Brain microvascular endothelial cell (primary cell): ENCODE results near the gene KRT81.

Experiments used
- DNase-seq: peaks from one replicate; pipeline ENCODE4 v3.0.0-alpha.2; 2020
- H3K27ac ChIP-seq: fragments of 250-450 bp; sonication (Bioruptor Pico); 2 replicates; pipeline ENCODE4 v1.5.1; 2020; ENCODE audit warnings: mild to moderate bottlenecking, moderate library complexity
- H3K27me3 ChIP-seq: fragments of 250-450 bp; sonication (Bioruptor Pico); replicated peaks from 2 replicates; pipeline ENCODE4 v1.5.1; 2020; ENCODE audit warnings: mild to moderate bottlenecking
- H3K36me3 ChIP-seq: fragments of 250-450 bp; sonication (Bioruptor Pico); replicated peaks from 2 replicates; pipeline ENCODE4 v1.5.1; 2020; ENCODE audit warnings: mild to moderate bottlenecking
- H3K4me3 ChIP-seq: 2 replicates; pipeline ENCODE4 v1.5.1; 2011; ENCODE audit warnings: low read depth, mild to moderate bottlenecking, control low read depth, low read length, moderate library complexity
- in situ Hi-C: cut with HindIII; loops from 2 replicates; pipeline ENCODE4 v1.10.0; 2017; ENCODE audit warnings: low sequenced_read_pairs, low pct_ligation_motif_present
- TF ChIP-seq, protein P1 (sequence below): IDR thresholded peaks from 2 replicates; pipeline ENCODE4 v1.5.1; 2011; ENCODE audit warnings: low read depth, mild to moderate bottlenecking, moderate library complexity, low read length, control low read depth, inconsistent platforms; ENCODE audit errors: missing control alignments

The KRT81 gene

GRCh38 chr12:52321418-52321817 is 30.1 kb upstream of the KRT81 start:
- H3K27ac ChIP-seq = no peak overlapping the region
- H3K36me3 ChIP-seq = no peaks in the 10 kb centered on the region
- TF ChIP-seq, protein P1, sequence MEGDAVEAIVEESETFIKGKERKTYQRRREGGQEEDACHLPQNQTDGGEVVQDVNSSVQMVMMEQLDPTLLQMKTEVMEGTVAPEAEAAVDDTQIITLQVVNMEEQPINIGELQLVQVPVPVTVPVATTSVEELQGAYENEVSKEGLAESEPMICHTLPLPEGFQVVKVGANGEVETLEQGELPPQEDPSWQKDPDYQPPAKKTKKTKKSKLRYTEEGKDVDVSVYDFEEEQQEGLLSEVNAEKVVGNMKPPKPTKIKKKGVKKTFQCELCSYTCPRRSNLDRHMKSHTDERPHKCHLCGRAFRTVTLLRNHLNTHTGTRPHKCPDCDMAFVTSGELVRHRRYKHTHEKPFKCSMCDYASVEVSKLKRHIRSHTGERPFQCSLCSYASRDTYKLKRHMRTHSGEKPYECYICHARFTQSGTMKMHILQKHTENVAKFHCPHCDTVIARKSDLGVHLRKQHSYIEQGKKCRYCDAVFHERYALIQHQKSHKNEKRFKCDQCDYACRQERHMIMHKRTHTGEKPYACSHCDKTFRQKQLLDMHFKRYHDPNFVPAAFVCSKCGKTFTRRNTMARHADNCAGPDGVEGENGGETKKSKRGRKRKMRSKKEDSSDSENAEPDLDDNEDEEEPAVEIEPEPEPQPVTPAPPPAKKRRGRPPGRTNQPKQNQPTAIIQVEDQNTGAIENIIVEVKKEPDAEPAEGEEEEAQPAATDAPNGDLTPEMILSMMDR = no peak
- peaks cover 26% of the 10 kb centered on the region for H3K27me3 ChIP-seq
- no peak overlapping the region for H3K4me3 ChIP-seq
- no peak for DNase-seq
- in situ Hi-C loops = no loop called here

GRCh38 chr12:52320784-52321400 is 29.6 kb upstream of the KRT81 start, which contains the start of gene KRT83:
TSS of gene KRT83 (minus strand) at chr12:52321398. CDS start at chr12:52321335, 63 bp downstream.
- TF ChIP-seq, protein P1 = no peak

GRCh38 chr12:52319097-52319496 is 27.8 kb upstream of the KRT81 start:
- TF ChIP-seq, protein P1 = peak; percentile 18
- H3K36me3 ChIP-seq = no peaks in the 10 kb centered on the region
- in situ Hi-C loops = no loop called here
- H3K27me3 ChIP-seq = peaks cover 35% of the 10 kb centered on the region
- no peak for DNase-seq
- no peak overlapping the region for H3K4me3 ChIP-seq
- H3K27ac ChIP-seq = no peak overlapping the region

More at GRCh38 chr12:52320784-52321400, 29.6 kb upstream of the KRT81 start, which contains the start of gene KRT83:
- H3K4me3 ChIP-seq = no peak within 1 kb of the TSS
- no peaks in the 10 kb centered on the region for H3K36me3 ChIP-seq
- H3K27me3 ChIP-seq = peaks cover 26% of the 10 kb centered on the region
- in situ Hi-C loops = no loop called here
- no peak for DNase-seq
- no peak within 1 kb of the TSS for H3K27ac ChIP-seq

GRCh38 chr12:52318241-52318990 is 27.1 kb upstream of the KRT81 start:
- no peak for DNase-seq
- Histone ChIP-seq H3K4me3 (no peak overlapping the region), H3K27ac (no peak overlapping the region), H3K27me3 (peaks cover 35% of the 10 kb centered on the region), H3K36me3 (no peaks in the 10 kb centered on the region)
- TF ChIP-seq, protein P1 = no peak
- in situ Hi-C loops = no loop called here

DNA sequence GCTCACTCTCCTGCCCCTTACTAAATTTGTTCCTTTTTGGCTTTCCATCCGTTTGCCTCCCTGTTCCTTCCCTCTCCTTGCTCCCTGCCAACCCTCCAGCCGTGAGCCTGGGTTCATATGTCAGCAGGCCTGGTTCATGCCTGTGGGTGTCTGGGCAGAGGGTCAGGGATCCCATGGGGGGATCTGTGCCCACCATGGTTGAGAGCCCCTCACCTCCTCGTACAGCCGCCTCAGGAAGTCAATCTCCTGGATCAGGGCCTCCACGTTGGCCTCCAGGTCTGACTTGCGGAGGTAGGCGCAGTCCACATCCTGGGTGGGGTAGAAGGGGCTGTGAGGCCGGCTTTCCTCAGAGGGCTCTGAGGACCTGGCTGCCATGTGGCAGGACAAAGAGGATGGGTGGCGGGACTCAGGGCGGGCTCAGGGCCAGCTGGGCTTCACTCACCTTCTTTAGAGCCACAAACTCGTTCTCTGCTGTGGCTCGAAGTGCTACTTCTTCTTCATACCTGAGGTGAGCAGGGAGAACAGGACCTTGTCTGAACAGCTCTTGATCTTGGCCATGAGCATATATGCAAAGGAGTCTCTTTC is 26.2 kb upstream of the KRT81 start:
- Histone ChIP-seq H3K27me3 (peaks cover 41% of the 10 kb centered on the region), H3K36me3 (no peaks in the 10 kb centered on the region), H3K4me3 (no peak overlapping the region), H3K27ac (no peak overlapping the region)
- in situ Hi-C loops = no loop called here
- TF ChIP-seq, protein P1 = no peak
- no peak for DNase-seq
